B cell (primary cell): Measurements from ENCODE around the gene ERCC2.

Experiments
- CTCF ChIP-seq: fragments of 200-600 bp; IDR thresholded peaks from one replicate; pipeline ENCODE4 v1.8.0; 2022; ENCODE audit warnings: antibody characterized with exemption, mild to moderate bottlenecking
- EZH2 ChIP-seq: IDR thresholded peaks from 2 replicates; pipeline ENCODE4 v1.6.1; 2012; ENCODE audit warnings: borderline replicate concordance, low read depth, mild to moderate bottlenecking, moderate library complexity, low read length; ENCODE audit not compliant: insufficient read depth, poor library complexity, severe bottlenecking

GRCh38 chr19:45342911-45343310 is 27.5 kb downstream of the ERCC2 start:
- TF ChIP-seq CTCF (no peak), EZH2 (no peak)
